Activated CD4-positive, CD25-positive, alpha-beta regulatory T cell treated with anti-CD3 and anti-CD28 coated beads, Interleukin-2, amount 50 U/mL, for 72 hours (primary cell): Measurements from ENCODE around the gene MAST4.

ENCODE experiments used
- DNase-seq: peaks from one replicate; pipeline ENCODE4 v3.0.0; 2021

Gene MAST4

GRCh38 chr5:67176936-67177335, 580.7 kb downstream of the MAST4 start:
- DNase-seq = no peak

DNA sequence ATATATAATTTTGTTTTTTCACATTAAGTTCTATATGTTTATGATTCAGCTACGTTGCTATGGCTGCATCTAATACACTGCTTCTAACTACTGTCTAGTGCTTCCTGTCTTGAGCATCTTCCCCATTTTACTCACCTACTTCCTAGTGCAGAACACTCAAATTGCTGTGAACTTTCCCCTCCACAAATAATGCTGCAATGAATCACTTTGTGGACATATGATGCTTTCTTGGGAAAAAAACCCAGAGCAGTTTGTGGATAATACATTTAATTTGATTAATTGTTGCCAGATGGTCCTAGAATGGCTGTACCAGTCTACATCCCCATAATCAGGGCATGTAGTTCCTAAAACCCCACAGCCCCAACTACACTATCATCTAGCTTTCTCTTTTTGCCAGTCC, 581.9 kb downstream of the MAST4 start:
- DNase-seq = no peak

DNA sequence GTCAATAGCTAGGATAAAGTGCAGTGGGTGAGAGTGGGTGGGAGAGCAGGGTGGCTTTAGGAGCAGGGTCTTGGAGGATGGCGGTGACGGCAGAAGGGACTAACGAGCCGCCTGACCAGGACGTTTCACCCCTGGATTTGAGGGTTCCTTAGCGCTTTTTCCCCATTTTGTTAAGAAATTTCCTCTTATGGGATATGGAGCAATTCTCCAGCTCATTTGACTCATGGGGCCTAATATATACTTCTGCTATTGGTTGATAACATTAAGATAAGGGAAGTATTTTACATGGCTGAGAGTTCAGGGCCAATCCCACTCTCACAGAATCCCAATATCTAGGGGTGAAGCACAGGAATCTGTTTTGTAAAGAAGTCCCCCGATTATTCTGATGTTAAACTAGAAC, 582.8 kb downstream of the MAST4 start:
- DNase-seq = no peak

- DNase-seq = no peak
Observed at GRCh38 chr5:67179697-67180361, 583.6 kb downstream of the MAST4 start.

GRCh38 chr5:67181648-67182221, 585.5 kb downstream of the MAST4 start:
- no peak for DNase-seq

DNA sequence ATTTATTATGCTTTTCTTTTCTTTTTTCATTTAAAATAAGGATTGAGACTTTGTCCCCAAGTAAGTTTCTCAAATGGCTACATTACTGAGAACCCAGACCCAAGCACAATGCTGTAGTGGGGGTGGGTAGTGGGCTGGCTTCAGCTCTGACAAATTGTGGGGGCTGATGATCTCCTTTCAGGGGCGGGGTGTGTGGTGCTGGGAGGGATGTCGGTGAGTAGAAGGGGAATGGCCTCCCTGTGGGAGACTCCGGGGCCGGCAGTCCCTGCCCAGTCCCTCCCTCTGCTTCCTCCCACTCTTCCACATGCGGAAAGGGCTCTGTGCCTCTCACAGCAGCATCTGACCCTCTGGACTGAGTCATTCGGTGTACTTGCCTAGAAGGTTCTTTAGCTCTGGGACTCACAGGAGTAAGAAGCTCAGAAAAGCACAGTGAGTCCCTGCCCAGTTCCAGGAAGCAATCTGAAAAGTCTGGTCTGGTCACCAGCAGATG, 586.2 kb downstream of the MAST4 start:
- DNase-seq = no peak

DNA sequence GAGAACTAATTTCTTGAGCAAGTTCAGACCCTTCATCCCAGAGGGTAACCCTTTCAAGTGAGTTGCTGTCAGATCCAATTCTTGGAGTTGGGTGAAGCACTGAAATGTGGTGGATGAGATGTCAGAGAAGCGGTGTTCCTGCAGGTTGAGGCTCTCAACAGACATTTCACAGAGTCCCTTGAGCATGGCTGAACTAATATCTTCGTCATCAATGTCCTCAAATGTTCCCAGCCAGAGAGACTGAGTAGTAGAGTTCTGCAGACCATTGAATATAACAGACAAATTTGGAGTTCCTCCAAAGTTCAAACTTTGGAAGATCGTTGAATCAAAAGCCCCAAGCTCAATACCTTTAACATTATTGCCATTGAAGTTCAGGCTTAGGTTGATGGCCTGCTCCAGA, 587.7 kb downstream of the MAST4 start:
- DNase-seq = no peak

DNA sequence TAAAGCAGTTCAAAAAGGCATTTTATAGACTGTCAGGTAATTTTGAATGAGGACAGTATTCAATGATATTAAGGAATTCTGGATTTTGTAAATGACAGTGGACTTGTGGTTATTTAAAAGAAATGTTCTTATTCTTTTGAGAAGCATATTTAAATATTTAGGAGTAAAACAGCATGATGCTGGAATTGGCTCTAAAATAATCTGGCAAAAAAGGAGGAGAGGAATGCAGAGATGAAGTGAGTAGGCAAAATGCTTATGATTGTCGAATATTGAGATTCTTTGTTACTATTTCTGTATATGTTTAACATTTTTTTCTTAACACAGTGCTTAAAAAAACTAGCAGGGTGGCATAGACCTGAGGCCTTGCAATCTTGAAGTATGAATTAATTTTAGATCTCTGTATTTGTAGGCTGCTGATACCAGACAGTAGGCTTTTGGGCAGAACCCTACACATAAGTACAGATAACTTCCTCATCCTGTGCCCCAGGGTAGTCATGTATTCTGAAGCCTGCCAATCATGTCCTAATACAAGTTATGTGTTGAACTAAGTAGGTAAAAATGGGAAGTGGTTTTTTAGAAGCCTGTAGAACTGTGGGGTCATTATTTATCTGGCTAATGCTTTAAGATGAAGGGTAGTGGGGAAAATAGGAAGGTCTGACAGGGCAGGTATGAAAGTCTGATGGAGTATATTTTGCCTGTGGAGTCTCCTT, 591.0 kb downstream of the MAST4 start:
- DNase-seq = no peak

GRCh38 chr5:67188274-67189078, 592.3 kb downstream of the MAST4 start:
- DNase-seq = no peak

DNA sequence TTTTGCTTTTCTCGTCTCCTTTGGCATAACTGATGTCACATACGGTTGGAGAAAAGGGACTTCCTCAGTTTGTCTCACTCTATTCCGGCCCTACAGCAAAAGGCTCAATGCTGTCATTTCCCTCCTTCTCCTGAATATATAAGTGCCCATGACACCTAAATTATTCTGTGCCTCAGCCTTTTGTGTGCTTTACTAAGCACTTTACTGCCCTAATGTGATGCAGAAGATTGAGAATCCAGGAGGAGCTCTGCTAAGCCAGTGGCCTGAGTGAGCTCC, 592.8 kb downstream of the MAST4 start:
- DNase-seq = no peak

DNA sequence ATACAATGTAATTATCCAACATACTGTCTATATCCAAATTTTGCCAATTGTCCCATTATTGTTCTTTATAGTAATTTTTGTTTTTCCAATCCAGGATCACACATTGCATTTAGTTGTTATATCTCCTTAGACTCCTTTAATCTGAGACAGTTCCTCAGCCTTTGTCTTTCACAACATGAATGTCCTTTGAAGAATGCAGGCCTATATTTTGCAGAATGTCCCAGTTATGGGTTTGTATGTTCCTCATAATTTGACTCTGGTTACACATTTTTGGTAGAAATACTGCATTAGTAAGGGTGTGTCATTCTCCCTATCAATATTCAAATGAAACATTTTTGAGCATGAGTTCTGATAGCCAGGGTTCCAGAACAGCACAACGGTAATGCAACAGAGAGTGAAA, 593.7 kb downstream of the MAST4 start:
- DNase-seq = no peak

DNA sequence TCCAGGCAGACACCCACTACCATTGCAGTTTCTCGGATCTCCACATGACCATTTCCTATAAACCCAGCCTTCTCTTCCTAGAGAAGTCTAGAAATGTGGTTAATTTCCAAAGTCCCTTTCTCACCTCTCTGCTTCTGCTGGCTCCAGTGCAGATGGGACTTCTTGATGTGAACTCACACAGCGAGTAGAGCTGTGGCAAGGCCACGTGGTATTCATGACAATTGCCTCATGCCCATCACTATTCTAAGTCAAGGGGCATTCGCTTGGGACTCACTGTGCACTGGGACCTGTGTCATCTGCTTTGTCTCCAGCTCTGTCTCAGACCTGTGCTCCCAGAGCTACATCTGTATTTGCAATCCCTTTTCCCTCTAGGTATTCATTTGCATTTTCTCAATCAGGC, 594.2 kb downstream of the MAST4 start:
- no peak for DNase-seq

DNA sequence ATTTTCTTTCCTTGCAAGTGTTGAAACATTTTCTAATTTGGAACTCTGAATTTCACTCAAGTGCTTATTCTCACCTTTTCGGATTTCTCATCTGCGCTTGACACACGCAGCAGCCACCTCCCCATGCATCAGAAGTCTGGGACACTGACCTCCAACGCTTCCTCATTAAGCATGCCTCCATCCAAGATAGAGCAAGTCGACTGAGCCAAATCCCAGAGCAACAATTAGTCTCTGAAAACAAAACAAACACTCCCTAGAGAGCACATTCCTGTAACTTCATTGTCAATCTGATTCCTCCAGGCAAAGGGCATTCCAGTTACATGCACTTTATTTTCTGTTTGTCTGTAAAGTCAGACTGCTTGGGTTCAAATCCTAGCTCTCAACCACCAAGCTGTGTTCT, 594.7 kb downstream of the MAST4 start:
- DNase-seq = no peak

DNA sequence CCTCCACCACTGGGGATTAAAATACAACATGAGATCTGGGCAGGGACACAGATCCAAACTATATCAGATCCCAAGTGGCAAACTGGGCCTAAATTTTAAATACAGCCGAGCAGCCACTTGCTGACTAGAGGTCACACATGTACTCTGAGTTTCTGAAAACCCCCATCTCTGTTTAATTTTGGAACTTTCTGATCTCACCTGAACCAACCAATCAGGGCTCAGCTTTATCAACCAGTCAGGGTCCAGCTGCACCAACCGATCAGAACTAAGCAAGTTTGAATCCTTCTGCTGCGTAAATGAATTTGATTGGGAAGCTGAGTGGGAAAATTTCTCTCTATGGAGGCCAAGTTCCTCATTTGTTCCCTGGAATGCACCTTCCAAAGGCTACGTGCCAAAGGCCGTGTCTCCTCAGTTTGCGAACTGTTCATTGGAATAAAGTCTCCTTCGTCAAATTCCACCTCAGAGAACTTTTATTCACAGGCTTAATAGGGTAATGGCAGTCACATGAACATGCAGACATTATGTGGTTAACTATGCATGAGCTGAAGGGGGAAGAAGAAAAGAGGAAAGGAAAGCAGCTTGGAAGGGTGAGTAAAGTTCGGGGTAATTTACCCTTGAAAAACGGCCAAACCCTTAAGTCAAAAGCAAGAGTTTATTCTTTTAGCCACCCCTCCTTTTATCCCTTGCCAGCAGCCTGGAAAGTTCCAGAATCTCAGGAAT, 596.7 kb downstream of the MAST4 start:
- no peak for DNase-seq

DNA sequence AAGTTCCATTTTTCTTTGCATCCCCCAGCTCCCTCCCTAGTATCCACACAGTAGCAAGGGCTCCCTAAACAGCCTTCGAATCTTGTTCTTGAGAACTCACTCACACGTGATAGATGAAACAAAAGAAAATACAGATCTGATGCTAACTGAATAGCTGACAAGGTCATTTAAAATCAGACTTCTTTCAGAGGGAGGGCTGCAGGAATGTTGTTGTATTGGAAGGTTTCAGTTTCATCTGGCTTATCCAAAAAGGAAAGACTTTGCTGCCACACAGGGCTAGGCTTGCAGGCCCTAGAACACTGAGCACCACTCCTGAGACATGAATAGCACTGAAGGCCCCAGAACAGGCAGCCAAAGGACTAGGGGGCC, 597.2 kb downstream of the MAST4 start:
- DNase-seq = no peak

DNA sequence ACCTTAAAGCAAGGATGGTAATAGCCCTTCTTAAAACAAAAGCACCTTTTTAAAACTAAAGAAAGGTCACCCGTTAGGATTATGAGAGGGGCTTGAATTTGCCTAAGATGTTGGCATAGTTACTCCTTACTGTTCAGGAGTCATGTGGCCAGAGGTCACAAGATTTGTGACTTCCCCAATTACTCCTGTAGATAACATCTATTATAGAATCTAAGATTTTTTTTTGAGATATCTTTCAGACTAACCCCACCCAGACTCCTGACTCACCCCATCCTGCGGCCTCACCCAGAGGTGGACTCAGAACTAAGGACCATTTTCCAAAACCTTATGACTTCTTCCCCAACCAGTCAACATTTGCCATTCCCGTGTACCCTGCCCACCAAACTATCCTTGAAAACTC, 598.0 kb downstream of the MAST4 start:
- DNase-seq = no peak

DNA sequence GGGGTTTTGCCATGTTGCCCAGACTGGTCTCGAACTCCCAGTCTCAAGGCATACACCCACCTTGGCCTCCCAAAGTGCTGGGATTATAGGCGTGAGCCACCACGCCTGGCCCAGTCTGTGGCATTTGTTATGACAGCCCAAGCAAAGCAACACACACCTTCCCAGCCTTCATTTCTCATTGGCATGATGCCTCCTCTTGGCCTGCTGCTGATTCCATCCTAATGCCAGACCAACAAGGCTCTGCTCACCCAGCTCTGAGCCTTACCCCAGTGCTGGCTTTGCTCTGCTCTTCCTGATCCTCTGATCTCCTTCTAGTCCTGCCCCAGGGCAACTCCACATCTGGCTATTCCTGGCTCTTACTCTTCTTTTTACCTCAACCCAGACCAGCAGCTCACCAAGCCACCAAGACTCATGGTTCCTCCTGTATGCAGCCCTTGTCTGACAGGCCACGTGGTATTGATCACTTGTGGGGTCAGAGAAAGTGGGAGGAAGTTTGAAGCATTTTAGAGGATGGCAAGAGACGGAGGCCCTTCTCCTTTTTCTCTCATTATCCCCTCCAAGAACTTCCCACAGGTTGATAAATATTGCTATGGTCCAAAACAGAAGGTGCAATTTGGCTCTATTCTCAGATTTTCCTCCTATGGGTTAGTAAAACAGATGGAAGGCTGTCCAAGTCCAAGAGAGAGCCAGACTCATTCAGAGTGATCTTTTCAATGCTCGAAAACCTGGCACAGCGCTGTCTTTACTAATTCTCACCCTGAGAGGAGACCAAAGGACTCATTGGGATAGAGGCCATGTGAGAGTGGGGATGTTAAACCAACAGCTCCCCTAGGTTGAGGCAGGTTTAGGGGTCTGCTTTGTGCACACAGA, 599.4 kb downstream of the MAST4 start:
- DNase-seq = no peak

GRCh38 chr5:67196537-67197059, 600.4 kb downstream of the MAST4 start, which contains the start of gene CD180:
CD180 (minus strand) TSS chr5:67196799; CDS start chr5:67196641, 158 bp downstream.
- DNase-seq = no peak

- DNase-seq = no peak
Observed at GRCh38 chr5:67197536-67197935, 601.3 kb downstream of the MAST4 start.

DNA sequence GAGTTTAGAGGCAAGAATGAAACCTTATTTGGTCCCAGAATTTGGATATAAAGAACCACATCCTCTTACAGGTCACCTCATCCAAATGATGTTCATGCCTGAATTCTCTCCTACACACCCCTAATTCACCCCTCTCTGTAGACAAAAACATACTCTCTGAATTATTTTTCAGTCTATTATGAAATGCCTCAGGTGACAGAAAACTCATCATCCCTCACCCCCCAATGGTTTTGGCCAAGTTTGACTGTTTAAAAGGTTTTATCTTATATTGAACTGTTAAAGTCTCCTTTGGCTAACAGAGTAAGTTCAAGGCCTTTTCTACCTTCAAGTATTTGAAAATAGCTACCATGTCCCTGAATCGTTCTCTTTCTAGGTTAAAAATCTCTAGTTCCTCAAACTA, 602.7 kb downstream of the MAST4 start:
- no peak for DNase-seq

DNA sequence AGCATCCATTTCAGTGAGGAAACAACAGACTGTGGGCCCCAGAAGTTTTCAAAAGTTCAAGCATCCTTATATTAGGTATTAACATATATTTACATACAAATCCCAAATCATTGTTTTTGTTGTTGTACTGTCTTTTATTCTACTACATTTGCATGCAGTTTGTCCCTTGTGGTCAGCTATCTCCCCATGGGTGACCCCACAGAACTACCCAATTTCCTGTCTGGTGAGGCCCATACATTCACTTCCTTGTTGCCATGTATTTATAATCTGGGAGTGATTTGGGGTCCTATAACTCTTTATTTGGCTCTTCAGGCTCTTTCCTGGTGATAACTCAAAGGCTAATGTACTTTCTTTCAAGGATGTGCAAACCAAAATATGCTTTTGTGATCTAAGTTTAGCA, 603.7 kb downstream of the MAST4 start:
- no peak for DNase-seq
